Activated CD8-positive, alpha-beta memory T cell treated with anti-CD3 and anti-CD28 coated beads for 24 hours (primary cell): Measurements from ENCODE around the gene RIPOR2.

Experiments used
- DNase-seq: peaks from one replicate; pipeline ENCODE4 v3.0.0-alpha.2; 2020

RIPOR2 gene

GRCh38 chr6:24935366-24936152 lies at the start of gene RIPOR2:
Gene RIPOR2 (minus strand): TSS chr6:24935960. CDS start chr6:24935898, 62 bp downstream.
- peak; percentile 84 for DNase-seq

GRCh38 chr6:24985323-24985722 lies 49.6 kb upstream of the RIPOR2 start:
- no peak for DNase-seq

- no peak for DNase-seq
These were observed 46.5 kb upstream of the RIPOR2 start for GRCh38 chr6:24982231-24982630.

GRCh38 chr6:24981386-24981760 lies 45.6 kb upstream of the RIPOR2 start:
- no peak for DNase-seq

- no peak for DNase-seq
These were observed 45.0 kb upstream of the RIPOR2 start for GRCh38 chr6:24980507-24981385.

- no peak for DNase-seq
These were observed 43.4 kb upstream of the RIPOR2 start for GRCh38 chr6:24979176-24979575.

- DNase-seq: peak; percentile 73
These were observed 38.7 kb upstream of the RIPOR2 start for GRCh38 chr6:24974182-24975171.

GRCh38 chr6:24972311-24972958 lies 36.7 kb upstream of the RIPOR2 start:
- no peak for DNase-seq

GRCh38 chr6:24971067-24971466 lies 35.3 kb upstream of the RIPOR2 start:
- no peak for DNase-seq

GRCh38 chr6:24969343-24969860 lies 33.6 kb upstream of the RIPOR2 start:
- no peak for DNase-seq

GRCh38 chr6:24968783-24969182 lies 33.0 kb upstream of the RIPOR2 start:
- DNase-seq: no peak

- DNase-seq: no peak
These were observed 31.5 kb upstream of the RIPOR2 start for GRCh38 chr6:24967211-24967610.

GRCh38 chr6:24966381-24966780 lies 30.6 kb upstream of the RIPOR2 start:
- no peak for DNase-seq

GRCh38 chr6:24963887-24964570 lies 28.3 kb upstream of the RIPOR2 start:
- no peak for DNase-seq

GRCh38 chr6:24963339-24963738 lies 27.6 kb upstream of the RIPOR2 start:
- no peak for DNase-seq

GRCh38 chr6:24961852-24962251 lies 26.1 kb upstream of the RIPOR2 start:
- DNase-seq: no peak

GRCh38 chr6:24960991-24961475 lies 25.3 kb upstream of the RIPOR2 start:
- no peak for DNase-seq

GRCh38 chr6:24959319-24959718 lies 23.6 kb upstream of the RIPOR2 start:
- DNase-seq: no peak

GRCh38 chr6:24957199-24957598 lies 21.4 kb upstream of the RIPOR2 start:
- no peak for DNase-seq

GRCh38 chr6:24953726-24954125 lies 18.0 kb upstream of the RIPOR2 start:
- DNase-seq: no peak

GRCh38 chr6:24951811-24952299 lies 16.1 kb upstream of the RIPOR2 start:
- DNase-seq: no peak
